Measurements from ENCODE around the gene RMDN2. TPM values are rescaled to one million over a fixed set of nuclear protein-coding genes. Genes with fewer than 3 reads are reported as not detected.

RMDN2 gene
- 3.8 and 7.9 TPM in 2 replicates for total RNA-seq

GRCh38 chr2:37925063-37925897, at the start of gene RMDN2:
RMDN2 (plus strand) TSS chr2:37925287; CDS start chr2:37929278, 3,991 bp downstream.

Other genes with a start within 250 kb of the RMDN2 start
- 23.0 and 62.7 TPM in 2 replicates for gene CYP1B1, start 150.9 kb downstream of the RMDN2 start, total RNA-seq

All from smooth muscle cell of bladder (primary cell).